RPMI7951 (cell line): ENCODE results near the gene OXNAD1. TPM values are rescaled to one million over a fixed set of nuclear protein-coding genes. Genes with fewer than 3 reads are reported as not detected.
A peak's percentile ranks its signal among the peaks of the same experiment; 100 is the strongest.

ENCODE experiments used
- DNase-seq: peaks from one replicate; pipeline ENCODE4 v3.0.0-alpha.2; 2012; ENCODE audit warnings: low read depth
- total RNA-seq: library from RNA; depleted of rRNA; stranded (reverse); fragments of >200 nt; shearing (Covaris generic); gene quantifications from 2 replicates; pipeline ENCODE4 v1.2.3, GENCODE V29; 2014; rRNA removed

The OXNAD1 gene, protein sequence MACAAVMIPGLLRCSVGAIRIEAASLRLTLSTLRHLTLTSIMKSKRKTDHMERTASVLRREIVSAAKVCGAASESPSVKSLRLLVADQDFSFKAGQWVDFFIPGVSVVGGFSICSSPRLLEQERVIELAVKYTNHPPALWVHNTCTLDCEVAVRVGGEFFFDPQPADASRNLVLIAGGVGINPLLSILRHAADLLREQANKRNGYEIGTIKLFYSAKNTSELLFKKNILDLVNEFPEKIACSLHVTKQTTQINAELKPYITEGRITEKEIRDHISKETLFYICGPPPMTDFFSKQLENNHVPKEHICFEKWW
- total RNA-seq: 12.9 and 13.1 TPM in 2 replicates

DNA sequence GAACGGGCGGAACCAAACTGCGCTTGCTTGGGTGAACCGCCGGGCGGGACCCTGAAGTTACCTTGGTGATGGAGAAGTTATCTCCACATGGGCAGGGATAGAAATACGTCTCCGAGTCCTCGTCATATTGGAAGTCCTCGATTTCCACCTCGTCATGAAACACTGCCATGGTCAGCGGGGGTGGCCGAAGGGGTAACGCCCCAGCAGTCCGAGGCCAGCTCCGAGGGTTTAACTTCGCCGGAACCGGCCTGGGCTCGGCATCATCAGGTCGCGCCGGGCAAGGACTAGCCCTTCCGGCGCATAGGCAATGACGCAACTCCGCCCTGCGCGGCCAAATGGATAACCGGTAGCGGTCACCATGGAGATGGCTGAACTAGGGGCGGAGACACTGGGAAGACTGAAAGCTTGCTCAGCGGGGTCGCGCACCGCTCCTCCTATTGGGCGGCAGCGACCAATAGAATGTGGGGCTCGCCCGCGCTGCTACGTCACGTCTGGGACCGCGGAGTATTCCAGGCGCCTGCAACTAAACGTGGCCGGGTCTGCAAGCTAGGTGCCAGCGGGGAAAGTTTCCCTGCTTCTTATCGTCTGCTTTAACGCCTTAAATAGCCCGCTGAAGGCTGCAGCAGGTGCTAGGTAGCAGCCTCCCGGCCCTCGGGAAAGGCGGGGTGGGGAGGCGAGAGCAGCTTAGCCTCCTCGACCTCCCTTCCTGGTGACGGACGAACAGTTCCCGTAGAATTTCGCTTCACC is at the start of gene OXNAD1, which contains the start of gene DPH3:
OXNAD1 (plus strand) TSS at position 505 of the 747 bp plus-strand sequence. CDS start 5,741 bp downstream, outside the sequence.
DPH3 (minus strand) TSS at position 236 of the 747 bp plus-strand sequence; CDS start at position 169, 67 bp downstream.
- DNase-seq: peak; percentile 99

DNA sequence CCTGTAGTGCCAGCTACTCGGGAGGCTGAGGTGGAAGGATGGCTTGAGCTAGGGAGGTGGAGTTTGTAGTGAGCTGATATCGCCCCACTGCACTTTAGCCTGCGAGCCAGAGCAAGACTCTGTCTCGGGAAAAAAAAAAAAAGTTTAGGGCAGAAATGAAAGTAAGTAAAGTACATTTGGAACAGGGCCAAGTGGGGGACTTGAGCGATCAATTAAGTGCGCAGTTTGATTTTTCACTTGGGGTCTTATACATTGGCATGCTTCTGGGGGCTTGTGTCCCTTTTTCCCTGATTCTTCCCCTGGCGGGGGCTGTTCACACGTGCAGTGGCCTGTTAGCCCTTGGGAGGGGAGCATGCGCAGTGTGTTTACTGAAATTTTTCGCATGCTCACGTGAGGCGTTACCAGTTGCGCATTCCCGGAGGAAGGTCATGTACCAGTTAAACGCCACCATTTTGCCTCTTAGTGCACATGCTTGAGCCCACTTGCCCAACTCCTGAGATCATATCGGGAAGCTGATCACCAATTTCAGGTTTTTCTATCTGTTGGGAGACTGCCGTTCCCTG is 48.6 kb upstream of the OXNAD1 start:
- no peak for DNase-seq

DNA sequence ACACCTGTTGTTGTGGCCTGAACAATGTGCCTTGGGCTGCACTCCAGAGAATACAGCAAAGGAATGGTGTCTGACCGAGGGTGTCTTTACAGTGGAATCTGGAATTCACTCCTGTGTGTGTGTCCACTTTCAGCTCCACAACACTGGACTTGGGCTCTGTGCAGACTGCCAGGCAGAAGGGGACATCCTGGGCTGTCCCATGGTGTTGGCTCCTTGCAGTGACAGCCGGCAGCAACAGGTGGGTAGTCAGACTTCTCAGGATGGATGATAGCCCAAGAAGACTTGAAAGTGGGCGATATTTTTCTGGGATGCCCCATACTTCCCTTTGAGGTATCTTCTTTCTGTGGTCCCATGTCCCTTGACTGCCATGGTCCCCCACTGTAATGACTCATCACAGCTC is 45.2 kb upstream of the OXNAD1 start:
- DNase-seq: no peak

DNA sequence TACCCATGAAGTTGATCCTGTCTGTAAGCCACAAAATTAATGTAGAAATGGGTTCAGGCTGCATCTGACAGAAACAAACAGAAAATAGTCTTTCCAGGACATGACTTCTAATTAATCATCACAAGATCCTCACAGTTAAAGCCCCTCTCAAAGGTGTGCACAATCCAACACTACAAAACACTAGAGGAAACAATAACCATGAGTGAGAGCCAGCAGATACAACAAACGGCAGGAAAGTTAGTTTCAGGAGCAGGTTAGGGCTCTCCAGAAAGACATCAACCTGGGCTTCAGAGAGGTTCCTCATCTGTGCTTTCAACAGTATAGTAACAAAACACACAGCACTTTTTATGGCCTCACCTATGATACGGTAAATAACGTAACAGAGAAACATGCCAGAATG is 43.0 kb upstream of the OXNAD1 start:
- DNase-seq: no peak

DNA sequence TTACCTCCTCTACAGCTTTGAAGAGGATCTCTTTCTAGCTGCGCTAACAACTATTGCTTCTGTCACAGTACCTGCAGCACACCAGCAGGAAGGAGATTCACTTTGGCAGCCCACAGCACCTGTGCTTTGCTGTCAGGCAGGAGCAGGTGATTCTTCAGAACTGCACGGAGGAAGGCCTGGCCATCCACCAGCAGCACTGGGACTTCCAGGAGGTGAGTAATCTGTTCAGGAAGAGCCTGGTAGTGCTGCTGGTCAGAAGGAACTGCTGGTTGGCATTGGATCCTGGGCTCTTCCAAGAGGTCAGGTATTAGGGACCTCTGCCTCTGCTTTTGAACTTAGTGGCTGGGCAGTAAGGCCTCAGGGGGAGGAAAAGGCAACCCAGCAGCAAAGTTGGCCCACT is 42.5 kb upstream of the OXNAD1 start:
- no peak for DNase-seq

DNA sequence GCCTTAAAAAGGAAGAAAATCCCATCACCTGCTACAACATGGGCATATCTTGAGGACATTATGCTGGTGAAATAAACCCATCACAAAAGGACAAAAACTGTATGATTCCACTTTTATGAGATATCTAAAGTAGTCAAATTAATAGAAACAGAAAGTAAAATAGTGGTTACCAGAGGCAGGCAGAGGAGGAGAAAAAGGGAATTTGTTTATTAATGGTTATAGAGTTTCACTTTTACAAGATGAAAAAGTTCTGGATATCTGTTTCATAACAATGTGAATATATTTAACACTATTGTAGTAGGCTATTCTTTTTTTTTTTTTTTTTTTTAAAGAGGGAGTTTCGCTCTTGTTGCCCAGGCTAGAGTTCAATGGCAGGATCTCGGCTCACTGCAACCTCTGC is 40.7 kb upstream of the OXNAD1 start:
- no peak for DNase-seq

DNA sequence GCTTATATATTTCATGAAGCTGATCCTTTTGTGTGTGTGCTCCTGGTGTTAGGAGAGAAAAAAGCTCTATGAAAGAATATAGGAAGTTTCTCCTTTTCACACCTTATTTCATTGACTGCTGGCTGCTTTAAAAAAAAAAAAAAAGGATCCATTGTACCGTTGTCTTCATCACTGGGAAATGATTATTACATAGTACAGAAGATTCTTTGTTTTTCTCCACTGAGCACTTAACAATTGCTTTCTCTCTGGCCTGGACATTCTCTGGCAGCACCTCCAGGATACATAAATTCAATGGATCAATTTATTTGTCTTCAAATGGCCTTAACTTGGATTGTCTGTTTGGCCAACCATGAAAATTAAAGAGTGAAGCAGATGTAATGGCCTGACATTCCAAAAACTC is 37.4 kb upstream of the OXNAD1 start:
- DNase-seq: no peak

DNA sequence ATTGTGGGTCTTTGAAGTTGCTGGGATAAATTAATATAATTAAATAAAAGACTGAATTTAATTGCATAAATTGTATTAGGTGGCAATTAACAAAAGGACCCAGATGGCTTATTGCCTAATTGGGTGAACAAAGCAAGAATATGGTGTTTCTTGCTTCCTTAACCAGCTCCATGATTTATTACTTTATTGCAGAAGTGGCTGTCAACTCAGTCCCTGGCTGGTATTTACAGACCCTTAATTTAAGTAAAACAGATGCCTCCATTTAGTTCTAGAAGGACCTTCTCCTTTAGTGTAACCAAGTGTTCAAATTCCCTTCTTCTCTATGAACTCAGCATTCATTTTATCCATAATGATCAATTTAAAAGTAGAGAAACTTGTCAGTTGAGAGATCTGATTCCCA is 35.3 kb upstream of the OXNAD1 start:
- no peak for DNase-seq

DNA sequence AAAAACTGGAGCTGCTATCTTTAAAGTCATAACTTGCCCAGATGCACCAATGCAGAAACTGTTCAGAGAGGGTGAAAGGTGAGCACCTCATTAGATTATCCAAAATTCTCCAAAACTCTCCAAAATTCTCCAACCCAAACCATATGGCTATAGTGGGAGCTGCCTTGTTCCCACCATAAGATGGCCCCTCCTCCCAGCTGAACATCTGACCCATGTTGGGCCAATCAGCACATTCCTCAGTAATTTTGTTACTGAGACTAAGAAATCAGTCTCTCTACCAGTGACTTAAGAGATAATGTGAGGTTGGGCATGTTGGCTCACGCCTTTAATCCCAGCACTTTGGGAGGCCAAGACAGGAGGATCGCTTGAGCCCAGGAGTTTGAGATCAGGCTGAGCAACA is 33.0 kb upstream of the OXNAD1 start:
- DNase-seq: no peak

DNA sequence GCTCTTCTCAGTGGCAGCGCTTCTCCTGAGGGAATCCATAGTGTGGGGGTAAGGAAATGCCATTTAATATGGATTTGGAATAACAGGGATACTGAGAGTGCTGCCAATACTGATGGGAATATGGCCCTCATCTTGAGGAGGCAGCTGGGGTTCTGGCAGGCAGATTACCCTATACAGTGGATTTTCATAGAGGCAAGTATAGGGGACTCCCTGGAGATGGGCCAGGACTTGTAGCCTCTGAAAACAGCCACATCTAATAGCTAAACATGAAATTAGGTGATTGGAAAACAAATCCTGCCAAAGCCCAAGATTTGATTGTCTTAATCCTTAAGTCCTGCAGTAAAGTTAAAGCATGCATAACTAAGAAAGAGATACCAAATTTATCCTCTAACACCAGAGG is 31.2 kb upstream of the OXNAD1 start:
- DNase-seq: no peak

DNA sequence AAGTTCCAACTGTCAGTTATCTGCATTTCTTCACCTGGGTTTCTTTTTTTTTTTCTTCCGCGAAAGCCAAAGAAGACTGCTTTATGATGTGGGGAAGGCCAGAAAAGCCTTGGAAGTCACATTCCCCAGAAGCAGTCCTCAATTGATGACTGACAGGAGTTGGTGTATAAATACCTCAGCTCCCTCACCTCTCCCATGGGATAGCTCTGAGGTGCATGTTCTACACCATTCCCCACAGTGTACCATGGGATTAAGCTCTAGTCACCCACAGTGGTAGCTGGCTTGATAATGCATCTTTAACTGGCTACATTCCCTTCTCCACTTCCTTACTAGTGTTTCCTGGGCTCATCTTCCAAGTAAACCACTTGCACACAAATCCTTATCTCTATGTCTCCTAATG is 30.7 kb upstream of the OXNAD1 start:
- DNase-seq: no peak

DNA sequence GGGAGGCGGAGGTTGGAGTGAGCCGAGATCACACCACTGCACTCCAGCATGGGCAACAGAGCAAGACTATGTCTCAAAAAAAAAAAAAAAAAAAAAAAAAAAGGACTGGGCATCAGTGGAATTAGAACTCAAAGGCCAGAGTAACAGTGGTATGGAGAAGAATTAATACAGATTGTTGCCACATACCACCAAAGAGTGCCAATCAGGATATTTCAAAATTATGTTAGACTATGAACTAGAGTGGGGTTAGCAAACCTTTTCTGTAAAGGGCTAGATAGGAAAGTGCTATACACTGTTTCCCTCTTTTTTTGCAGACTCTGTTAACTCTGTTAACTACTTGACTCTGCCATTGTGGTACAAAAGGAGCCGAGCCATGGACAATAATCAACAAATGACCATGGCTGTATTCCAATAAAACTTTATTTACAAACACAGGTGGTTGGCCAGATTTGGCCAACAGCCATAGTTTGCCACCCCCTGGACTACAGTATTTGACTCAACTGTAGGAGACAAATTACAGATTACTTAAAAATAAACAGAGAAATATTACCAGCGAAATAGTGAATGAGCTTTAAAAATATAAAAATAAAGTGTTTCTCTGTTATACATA is 28.9 kb upstream of the OXNAD1 start:
- DNase-seq: no peak

DNA sequence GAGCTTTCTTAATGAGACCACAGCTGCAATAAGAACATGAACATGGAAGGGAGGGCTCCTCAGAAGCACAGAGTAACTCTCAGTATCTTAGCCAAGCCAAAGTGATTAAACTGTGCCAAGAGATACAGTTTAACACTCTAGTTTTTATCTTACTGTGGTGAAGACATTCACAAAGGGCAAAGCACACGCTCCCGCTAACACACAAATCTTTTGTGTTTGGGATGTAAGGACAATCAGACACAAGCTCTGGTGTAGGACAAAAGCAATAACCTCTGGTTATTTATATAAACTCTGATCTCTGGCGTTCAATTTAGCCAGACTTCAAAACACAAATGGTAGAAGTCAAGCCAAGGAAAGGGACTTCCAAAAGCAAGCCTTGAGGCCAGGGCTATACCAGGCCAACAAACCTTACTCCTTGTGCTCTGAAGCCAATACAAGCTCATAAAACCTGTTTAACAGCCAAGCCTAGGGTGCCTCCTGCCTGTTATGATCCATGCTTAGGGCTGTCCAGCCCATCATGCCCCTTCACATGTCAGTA is 28.1 kb upstream of the OXNAD1 start:
- no peak for DNase-seq

DNA sequence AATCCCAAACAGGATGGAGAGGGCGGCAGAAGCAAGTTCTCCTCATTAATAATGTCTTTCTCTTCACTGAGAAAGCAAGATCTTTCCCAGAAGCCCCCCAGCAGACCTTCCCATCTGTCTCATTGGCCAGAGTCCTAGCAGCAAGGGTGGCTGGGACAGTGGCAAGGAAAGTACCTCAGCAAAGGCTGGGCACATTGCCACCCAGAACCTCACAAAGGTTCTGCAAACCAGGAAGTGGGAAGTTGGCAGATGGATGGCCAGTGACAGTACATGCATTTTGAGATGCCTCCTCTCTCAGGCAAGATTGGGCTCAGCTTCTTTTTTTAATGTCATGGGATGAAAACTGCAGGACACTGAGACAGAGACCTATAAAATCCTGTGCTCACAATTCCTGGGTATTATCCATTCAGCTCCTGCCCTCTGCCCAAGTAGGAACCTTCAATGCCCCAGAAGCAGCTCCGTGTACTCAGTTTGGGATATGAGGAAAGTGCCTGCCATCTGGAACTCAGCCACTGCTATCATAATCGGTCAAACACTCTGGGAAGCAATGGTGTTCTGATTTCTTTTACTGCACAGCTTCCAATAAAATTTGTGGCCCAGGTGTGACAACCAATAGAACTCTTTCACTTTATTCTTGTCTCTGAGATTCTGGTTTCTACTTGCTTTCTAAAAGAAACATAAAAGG is 25.8 kb upstream of the OXNAD1 start:
- peak; percentile 40 for DNase-seq

DNA sequence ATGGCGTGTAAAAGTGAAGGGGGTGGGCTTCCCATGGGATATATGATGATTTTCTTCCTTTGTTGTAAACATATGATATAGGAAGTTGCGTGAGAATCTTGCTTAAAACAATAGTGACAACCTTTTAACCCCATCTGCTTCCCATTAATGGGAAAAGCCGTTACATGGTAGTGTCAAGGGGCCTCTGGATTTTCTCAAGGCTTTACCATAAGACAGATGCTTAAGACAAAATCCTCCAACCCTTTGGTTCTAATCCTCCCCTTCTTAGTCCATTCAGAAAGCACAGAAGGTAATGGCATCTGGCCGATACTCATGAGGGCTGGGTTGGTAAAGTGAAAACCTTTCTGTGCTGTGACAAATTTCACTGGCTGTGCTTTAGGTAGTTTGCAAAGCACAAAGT is 25.2 kb upstream of the OXNAD1 start:
- DNase-seq: peak; percentile 57

DNA sequence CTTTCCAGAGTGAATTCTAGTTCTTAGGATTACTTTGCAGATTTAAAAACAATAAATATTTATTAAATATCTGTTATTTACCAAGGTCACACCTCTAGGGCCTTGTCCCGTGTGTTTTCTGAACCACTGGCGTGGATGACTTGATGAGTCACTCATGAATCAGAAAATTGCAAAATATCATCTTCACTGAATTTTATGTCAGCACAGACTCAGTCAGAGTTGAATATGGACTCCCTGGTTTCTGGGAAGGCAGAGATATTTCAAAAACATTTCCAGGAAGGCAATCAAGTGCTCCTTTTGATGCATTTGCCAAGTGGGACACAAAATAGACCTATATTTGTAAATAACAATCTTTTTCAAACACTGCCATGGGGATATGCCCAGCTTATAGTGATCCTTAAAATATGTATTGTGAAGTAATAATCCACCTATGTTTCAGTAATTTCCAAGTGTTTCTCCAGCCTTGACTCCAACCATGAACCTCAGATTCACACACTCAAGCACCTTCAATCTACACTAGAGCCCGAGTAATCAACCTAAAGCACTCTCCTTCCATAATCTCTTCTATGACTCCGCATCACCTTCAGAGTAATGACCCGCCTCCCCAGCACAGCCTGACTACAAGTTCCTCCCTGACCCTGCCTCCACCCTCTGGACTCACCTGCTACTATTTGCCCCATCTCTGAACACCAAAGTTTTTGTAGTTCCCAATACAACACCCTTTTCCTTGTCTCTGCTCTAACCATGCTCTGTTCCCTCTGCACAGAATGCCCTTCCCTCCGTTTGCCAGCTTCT is 24.6 kb upstream of the OXNAD1 start:
- DNase-seq: peak; percentile 70

DNA sequence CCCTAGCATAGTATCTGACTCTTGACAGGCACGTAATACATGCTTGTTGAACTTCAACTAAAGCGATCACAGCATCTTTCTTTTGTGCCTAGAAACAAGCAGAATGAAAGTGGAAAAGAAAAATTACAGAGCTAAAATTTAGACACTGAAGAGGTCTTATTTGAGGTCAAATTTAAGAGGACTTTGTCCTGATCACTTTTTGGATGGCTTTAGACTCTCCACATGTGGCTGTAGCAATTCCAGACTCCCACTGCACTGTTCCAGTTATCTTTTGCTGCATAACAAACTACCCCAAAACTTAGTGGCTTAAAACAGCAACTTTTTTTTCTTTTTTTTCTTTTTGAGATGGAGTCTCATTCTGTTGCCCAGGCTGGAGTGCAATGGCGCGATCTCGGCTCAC is 23.8 kb upstream of the OXNAD1 start:
- DNase-seq: no peak

DNA sequence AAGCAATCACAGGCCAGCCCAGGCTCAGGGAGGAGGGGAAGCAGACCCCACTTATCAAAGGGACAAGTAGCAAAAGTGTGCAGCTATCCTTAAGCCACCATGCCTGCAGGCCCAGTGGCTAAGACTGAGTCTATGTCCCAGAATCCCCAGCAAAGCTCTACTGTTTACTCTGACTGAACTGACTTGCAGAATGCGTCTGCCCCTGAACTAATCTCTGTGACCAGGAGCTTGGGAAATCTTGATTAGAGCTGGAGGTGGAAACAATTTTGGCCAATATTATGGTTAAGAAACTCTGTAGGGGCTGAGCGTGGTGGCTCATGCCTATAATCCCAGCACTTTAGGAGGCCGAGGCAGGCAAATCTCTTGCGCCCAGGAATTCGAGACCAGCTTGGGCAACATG is 22.8 kb upstream of the OXNAD1 start:
- DNase-seq: no peak

DNA sequence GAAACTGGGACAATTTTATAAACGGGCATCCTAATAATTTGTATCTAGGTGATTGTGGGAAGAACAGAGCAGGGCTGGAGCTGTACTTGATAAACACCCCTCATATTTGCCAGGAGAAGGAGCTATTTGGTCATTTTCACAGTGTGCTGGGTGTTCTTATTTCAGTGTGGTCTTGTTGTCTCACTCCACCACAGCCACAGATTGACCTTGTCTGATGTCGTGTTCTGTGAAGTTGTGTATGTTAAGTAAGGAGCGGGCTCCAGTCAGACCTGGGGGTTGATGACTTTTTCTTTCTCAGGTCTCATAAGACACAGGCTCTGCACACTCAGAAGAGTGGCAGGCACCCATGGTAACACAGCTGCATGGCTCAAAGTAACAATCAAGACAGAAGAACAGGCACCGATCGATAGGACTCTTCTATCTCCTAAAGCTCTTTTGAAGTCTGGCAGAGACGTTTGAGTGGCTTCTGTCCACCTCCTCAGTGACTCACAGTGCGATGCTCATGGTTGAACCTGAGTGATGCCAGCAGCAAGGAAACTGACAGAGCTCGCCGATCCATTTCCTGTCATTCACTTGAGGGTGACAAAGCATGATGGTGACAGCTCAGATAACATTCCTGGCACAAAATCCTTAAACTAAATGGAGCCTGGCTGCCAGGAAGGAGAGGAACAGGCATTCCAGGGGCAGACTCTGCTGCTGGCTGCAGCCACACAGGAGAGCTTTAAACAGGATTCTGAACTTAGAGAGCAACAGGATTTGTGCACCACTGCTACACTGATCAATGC is 21.1 kb upstream of the OXNAD1 start:
- DNase-seq: peak; percentile 58

DNA sequence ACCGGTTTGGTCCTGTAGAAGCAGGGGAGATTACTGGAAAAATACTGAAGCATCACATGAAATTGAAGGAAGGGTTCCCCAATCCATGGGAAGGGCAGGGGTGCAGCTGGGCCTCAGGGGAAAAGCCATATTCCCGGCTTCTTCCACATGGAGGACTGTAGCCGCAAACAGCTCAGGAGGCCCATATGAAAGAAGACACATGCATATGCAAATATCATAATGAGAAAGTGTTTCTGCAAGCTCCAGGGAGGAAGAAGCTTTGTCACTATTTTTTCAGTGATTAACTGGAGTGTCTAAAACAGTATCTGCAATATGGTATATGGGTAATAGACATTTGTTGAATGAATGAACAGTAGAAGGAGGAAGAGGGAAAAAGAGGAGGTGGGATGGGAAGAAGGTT is 19.4 kb upstream of the OXNAD1 start:
- DNase-seq: no peak
